GM21515 (cell line): ENCODE results near the gene ADAM22.

Experiments
- ATAC-seq: cut with Tn5 transposase; IDR thresholded peaks from one replicate; pipeline ENCODE4 v1.9.1; 2021; ENCODE audit not compliant: unreplicated experiment

The ADAM22 gene

DNA sequence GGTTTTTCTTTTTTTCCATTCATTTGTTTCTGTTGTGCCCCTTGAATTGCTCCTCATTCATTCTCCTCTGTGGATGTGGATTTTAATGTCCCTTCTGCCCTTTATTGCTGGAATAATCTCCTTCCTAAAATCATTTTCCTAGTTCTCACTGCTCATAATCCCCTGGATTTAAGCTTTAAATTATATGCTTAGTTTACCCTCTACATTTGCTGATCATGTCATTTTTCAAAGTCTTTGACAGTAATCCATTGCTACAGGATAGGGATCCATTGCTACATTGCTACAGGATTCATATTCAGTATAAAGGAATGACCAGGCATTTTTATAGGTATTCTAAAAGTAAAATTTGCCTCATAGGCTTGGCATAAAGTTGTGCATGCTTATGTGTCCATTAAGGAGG lies 14.3 kb downstream of the ADAM22 start:
- ATAC-seq = no peak

DNA sequence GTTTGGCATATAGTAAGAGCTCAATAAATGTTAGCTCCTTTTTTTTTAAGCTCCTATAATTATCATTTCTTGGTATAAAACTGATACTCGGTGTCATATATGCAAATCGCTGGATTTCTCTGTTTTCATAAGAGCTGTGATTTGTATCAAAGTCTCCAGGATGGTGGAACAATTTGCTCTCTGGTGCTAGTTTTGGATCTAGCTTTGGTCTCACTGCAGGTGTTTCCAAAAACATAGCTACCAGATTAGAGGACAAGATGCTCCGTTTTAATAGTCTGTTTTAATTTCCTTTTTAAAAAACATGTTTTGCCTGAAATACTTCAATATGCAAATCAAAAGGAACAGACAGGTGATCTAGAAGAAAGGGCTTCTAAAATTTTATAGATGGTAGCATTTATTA lies 25.3 kb downstream of the ADAM22 start:
- no peak for ATAC-seq

DNA sequence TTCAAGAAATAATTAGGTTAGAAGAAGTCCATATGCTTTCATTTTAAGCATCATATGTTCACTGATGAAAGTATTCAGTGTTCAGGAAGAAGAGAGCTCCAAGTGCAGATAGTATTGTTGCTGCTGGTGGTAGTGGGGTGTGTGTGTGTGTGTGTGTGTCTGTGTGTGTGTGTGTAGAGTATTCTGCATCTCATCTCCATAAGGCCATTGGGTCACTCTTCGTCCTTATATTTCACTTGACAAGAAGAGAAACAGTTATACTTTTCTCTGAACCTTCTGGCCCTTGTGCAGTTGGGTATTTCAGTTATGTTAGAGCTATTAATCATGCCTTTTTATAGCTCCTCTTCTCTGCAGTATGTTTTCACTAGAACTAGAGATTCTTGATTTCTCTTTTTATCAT lies 26.2 kb downstream of the ADAM22 start:
- no peak for ATAC-seq

DNA sequence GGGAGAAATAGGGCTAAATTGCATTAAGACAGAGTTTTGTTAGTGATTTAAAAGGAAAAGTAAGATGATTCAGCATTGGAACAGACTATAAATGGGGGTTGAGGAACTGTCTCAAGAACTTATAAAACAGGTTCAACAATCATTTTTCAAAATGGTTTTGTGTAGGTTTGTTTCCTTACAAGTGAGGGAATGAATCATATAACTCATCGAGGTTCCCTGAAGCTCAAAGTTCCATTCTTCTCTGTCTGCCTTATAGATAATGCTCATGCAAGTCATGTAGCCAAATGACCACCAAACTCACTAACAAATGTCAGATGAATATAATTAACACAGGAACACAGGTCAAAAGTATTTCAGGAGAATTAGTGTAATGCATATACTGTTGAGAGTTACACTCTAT lies 27.7 kb downstream of the ADAM22 start:
- no peak for ATAC-seq

DNA sequence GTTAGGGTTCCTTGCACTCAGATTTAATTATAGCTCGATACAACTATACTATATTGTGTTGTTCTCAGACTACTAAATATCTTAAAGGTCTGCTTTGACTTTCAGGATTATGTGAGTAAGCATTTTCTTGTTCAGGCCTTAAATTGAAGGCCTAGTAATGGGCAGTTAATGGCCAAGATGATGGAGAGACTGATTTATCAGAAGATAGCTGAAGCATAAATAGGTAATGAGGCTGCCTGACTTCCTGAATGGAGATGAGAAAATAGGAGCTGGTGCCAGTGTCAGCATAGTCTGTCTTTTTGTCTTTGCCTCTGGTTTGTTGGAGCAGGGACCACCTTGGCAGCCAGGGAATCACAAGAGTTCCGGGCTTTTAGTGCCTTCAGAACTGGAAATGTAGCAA lies 32.2 kb downstream of the ADAM22 start:
- no peak for ATAC-seq

DNA sequence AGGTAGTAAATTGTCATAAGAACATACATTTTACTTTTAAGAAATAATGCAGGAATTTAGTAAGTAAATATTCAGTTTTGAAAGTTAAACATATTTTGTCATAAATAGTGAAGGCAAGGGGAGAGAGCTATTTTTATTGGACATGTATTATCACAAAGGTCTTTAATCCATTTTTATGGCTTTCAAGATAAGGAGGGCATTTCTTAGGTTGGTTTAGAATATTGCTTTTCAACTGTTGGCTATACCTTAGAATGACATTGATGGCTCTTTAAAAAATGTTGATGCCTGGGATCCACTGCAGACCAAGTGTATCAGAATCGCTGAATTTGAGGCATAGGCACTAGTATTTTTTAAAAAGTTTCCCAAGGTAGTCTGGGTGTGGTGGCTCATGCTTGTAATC lies 34.0 kb downstream of the ADAM22 start:
- ATAC-seq = no peak

DNA sequence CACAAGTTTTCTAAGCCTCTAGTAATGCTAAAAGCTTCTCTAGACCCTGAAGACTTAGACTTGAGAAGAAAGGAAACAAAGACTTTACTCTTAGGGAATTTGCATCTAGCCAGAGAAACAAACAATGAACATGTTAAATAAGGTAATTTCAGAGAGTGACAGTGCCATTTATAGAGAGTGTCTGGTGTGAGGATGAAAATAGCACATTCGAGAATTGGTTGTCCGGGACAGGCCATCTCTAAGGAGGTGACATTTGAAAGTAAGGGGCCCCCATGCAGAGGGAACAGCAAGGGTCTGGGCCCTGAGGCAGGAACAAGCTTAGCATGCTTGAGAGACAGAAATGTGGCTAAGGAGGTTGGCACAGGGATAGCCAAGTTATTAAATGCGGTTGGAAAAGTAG lies 48.1 kb downstream of the ADAM22 start:
- ATAC-seq = no peak

DNA sequence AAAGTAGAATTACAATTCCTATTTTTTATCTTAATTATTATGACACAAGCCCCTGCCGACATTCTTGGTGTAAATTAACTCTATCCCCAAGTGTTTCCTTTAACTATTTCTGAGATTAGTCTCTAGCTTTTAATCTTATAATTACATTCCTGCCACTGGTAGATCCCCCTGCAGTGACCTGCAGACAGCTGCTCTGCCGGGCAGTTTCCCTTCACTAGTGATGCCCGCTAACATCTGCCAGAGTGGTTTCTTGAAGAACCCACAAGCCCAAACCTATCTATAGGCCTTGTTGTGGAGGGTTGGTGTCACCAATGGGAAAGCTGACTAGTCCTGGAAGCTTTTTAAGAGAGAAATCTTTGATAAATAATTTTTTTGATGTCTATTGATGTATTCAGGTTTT lies 50.0 kb downstream of the ADAM22 start:
- no peak for ATAC-seq

DNA sequence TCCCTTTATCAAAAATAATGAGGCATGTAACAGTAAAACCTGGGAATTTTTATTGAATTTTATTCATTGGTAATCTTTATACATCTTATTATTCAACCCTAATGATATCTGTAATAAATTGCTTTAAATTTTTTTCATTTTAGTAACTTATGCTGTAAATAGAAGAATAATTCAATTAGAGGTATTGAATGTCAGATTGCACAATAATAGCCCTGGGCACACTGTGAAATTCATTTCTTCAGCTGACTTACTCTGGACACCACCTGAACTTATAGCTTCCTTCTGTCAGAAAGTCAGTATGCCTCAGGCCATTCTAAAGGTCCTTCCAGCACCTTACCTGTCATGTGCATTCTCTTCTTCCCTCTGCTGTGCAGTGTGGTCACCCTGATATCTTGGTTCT lies 59.2 kb downstream of the ADAM22 start:
- no peak for ATAC-seq

DNA sequence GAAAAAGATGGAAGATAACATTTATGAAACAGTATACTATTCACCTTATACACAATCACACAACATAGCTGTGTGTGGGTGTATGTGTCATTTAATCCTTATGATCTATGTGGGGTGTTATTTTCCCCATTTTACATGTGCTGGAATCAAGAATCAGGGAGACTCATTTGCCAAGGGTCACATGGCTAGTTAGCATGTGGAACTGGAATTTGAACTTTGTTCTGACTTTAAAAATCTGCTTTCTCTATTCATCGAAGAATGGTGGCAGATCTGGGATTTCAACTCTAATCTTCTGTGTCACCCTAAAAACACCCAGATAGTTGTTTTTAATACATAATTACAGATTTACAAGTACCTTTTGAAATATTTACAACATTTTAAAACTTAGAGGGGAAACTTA lies 65.2 kb downstream of the ADAM22 start:
- ATAC-seq = no peak

DNA sequence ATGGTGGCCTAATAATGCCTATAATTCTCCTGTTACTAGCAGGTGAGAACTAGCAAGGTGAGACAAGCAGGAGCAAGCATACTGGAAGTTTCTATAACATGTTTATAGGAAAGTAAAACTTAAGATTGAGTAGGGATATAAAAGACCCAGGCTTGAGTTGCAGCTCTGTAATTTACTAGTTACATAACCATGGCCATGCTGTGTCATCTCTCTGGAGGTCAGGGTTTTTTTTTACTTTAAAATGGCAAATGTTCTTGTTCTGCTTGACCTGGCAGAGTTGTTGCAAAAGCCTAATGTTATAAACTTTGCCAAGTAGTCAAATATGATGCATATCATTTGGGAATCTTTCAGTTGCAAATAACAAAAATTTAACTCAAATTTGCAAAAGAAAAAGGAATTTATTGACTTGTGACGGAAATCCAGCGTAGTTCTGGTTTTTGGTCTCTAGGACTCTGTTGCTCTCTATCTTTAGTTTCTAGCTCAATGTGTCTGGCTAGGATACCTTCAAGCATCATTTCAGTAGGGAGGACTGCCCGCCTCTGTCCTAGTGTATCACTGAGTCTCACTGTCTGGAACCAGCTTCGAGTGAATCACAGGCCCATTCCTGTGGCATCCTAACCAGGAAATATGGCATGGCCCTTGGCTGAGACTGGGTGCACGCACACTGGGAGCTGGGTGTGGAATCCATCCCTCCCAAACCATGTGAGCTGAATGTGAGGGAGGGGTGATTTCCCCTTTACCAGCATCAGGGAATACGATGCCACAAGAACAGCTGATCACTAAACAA lies 67.9 kb downstream of the ADAM22 start:
- no peak for ATAC-seq

DNA sequence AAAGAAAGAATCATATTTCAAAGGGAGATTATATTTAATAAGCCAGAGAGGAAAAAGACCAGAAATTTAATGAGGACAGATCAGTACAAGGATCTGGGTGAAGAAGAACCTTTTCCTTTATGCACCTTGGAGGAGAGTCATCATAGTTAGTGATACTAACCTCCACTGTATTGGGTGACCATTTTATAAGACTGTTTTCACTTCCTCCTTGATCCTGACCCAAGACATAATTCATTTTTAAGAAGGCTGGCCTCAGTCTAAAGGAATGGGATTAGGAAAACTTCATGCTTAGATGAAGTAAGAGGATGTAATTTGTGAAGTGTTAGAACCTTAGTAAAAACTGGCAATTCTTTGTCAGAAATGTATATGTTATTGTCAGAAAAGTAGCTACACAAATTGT lies 68.6 kb downstream of the ADAM22 start:
- ATAC-seq = no peak

DNA sequence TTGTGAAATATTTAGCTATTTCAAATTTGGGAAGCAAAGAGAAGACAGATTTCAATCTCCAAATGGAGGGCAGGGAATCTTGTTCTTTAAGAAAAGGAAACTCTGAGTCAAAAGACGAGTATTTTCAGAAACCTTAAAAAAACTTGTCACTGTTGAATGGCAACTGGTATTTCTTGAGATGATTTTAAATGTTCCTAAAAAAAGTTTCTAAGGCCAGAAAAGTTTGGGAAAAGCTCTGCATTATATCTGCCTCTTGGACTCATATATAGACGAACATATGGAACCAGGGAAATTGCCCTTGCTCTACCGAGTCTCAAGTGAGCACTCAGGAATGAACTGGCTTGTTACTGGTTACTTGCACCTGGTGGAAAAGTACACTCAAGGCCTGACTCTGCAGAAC lies 69.5 kb downstream of the ADAM22 start:
- no peak for ATAC-seq

DNA sequence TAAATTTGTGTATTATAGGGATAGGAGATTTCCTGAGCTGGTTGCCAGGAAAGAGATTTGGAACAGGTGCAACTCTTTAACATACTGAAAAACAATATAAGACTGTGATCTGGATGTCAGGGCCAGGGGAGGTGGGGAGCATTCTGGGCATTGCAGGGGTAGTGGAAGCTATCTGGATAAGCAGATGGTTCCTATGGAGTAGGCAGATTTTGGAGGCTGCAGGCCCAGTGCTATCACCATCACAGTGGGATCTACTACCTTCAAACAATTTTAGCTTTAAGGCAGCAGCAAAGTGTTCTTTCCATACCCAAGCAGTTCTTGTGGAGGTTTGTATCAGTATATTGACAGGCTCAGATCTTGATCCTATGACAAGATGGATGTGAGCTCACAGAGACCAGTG lies 71.1 kb downstream of the ADAM22 start:
- ATAC-seq = no peak

DNA sequence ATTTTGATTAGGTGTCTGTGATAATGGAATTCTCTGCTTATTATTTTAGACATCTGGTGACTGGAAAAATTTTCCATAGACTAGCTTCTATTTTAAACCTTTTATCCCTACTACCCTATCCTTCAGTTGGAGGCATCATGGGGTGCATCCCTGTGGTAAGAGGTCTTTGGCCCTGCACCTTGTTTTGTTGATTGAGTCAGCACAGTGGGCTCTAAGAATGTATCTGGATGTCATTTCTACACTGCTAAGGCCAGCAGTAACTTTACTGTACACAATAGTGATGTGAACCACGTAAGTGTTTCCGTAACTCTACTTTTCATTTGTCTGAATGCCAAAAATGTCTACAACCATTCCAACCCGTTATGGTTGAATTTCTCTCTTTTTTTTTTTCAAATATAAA lies 75.6 kb downstream of the ADAM22 start:
- ATAC-seq = no peak

DNA sequence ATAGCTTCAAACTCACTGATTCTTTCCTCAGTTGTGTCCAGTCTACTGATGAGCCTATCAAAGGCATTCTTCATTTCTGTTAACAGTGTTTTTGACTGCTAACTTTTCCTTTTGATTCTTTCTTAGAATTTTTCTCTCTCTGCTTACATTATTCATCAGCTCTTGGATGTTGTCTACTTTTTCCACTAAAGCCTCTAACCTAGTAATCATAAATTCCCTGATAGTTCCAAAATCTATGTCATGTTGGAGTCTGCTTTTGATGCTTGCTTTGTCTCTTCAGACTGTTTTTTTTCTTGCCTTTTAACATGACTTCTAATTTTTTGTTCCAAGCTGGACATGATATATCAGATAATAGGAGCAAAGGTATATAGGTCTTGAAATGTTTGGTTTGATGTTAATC lies 78.0 kb downstream of the ADAM22 start:
- no peak for ATAC-seq

DNA sequence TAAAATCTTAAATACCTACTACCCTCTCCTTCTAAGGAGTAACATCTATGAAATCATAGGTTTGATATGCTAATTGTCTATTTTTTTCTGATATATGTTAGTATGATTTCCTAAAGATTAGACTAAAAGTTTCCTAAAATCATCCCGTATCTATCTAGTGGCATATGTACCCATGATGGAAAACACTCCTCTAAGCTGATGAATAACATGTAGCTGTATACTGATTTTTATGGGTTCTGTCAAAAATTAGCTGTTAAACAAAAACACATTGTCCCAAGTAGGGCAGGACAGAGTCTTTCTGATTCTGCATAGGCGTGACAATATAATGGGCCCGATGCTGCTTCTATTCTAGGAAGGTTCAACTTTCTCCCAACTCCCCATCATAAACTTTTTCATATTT lies 79.9 kb downstream of the ADAM22 start:
- no peak for ATAC-seq

DNA sequence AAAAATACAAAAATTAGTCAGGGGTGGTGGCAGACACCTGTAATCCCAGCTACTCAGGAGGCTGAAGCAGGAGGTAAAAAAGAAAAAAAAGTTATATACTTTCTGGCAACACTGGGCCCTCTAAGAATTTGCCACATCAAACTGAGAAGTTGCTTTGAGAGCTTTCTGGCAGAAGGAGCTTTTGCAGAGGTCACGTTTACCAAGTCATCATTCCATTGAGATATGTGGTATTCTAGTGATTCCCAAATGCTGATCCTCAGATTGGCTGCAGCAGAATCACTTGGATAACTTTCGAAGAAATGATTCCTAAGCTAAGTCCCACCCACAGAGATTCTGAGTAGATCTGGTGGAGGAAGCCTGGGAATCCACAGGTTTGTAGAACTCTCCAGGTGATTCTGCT lies 80.5 kb downstream of the ADAM22 start:
- no peak for ATAC-seq

DNA sequence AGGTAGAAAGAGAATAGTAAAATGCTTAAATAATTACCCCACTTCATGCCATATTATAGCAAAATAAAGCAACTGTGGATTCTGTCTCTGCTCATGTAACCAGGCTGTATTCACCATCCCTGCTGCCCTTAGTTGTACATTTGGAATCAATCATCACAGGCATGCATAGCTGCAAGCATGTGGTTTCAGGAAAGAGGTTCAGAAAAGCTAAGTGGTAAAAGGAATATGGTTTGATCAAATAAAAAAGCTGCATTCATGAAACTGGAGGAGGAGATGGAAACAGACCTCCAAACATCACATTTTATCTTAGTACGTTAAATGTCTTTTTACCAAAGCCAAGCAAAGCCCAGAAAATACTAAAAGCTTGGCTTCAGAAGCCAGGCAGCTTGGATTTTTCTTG lies 81.3 kb downstream of the ADAM22 start:
- ATAC-seq = no peak

DNA sequence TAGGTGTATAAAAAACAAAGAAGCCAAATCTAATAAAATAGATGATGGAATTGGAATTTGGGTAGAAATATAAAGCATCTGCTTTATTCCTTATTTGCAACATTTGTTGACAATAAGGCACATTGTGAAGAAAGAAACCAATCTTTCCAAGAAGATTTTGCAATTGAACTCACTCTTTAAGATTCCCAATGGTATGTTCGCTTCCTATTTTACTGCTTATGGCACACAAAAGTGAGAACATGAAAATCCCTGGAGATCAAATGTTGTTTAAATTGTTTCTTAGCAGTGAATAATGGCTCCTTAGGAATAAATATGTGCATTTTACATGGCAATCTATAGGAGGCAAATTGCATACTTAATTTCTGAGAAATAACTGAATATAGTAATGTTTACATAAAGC lies 84.5 kb downstream of the ADAM22 start:
- no peak for ATAC-seq

DNA sequence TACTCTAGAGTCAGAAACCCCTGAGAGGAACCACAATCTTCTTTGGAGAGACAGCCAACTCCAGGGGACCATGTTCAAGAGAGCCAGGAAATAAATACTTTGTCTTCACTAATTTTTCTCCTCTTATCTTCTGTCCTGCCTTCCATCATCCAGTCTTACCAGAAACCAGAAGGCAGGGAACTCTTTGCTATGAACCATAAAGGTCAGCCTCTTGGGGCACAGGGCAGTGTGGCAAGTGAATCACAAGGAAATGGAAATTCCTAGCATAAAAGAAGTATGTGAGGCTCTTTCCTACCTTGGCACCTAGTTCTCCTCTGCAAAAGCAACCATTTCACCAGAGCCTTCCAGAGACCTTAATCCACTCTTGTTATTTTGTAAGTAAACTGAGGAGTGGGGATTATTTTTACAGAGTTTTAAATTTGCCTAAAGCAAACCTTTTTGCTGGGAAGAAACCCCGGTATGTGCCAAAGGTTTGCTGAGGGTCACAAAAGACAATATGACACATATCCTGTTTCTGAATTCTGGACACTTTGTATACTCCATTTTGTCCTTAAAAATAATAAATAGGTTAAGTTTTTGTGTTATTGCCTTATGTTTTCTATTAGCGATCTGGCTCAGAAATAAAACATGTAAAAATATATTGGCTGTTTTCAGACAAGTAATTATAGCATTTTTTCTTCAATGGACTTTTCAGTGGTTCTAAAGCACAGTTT lies 87.1 kb downstream of the ADAM22 start:
- no peak for ATAC-seq

DNA sequence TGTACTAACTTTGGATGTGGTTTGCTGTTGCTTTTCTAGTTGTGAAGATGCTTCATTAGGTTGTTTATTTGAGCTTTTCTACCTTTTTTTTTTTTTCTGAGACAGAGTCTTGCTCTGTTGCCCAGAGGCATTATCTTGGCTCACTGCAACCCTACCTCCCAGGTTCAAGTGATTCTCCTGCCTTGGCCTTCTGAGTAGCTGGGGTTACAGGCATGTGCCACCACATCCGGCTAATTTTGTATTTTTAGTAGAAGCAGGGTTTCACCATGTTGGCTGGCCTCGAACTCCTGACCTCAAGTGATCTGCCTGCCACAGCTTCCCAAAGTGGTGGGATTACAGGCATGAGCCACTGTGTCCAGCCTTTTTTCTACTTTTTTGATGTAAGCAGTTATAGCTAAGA lies 93.7 kb downstream of the ADAM22 start:
- ATAC-seq = no peak
